Neural cell (in vitro differentiated cells): Measurements from ENCODE around the gene LIMS2. TPM values are rescaled to one million over a fixed set of nuclear protein-coding genes. Genes with fewer than 3 reads are reported as not detected.

Experiments used
- H2AFZ ChIP-seq: fragments of 200-600, 300-800 bp; sonication (generic), shearing (Covaris generic); 2 replicates; pipeline ENCODE4 v1.6.0; 2014; ENCODE audit warnings: low read depth, mild to moderate bottlenecking, antibody characterized with exemption, low read length, moderate library complexity
- H3F3A ChIP-seq: fragments of 200-600 bp; shearing (Covaris generic); 2 replicates; pipeline ENCODE4 v1.6.1; 2016; ENCODE audit warnings: mild to moderate bottlenecking, moderate library complexity, mixed read lengths, antibody characterized with exemption, low read length; ENCODE audit not compliant: insufficient read depth, poor library complexity, severe bottlenecking
- H3K27ac ChIP-seq: fragments of 200-600, 300-800 bp; sonication (generic), shearing (Covaris generic); 2 replicates; pipeline ENCODE4 v1.5.1; 2014; ENCODE audit warnings: mild to moderate bottlenecking, low read length, moderate library complexity
- H3K27me3 ChIP-seq: fragments of 300-800, 200-600 bp; sonication (generic), shearing (Covaris generic); 2 replicates; pipeline ENCODE4 v1.6.0; 2014; ENCODE audit warnings: mild to moderate bottlenecking, low read depth, low read length, moderate library complexity; ENCODE audit not compliant: insufficient read depth
- H3K36me3 ChIP-seq: fragments of 300-800, 200-600 bp; sonication (generic), shearing (Covaris generic); 2 replicates; pipeline ENCODE4 v1.5.1; 2014; ENCODE audit warnings: mild to moderate bottlenecking, antibody characterized with exemption, low read length, moderate library complexity; ENCODE audit not compliant: insufficient read depth
- H3K4me2 ChIP-seq: fragments of 300-800, 200-600 bp; sonication (generic), shearing (Covaris generic); 2 replicates; pipeline ENCODE4 v1.6.0; 2014; ENCODE audit warnings: mild to moderate bottlenecking, low read length
- H3K4me3 ChIP-seq: fragments of 300-800, 200-600 bp; sonication (generic), shearing (Covaris generic); 2 replicates; pipeline ENCODE4 v1.5.1; 2014; ENCODE audit warnings: mild to moderate bottlenecking, low read length, moderate library complexity
- H3K79me2 ChIP-seq: fragments of 200-600 bp; shearing (Covaris generic); replicated peaks from 2 replicates; pipeline ENCODE4 v1.6.0; 2014; ENCODE audit warnings: mild to moderate bottlenecking, low read length, moderate library complexity; ENCODE audit not compliant: insufficient read depth
- H3K9ac ChIP-seq: fragments of 300-800, 200-600 bp; sonication (generic), shearing (Covaris generic); 2 replicates; pipeline ENCODE4 v1.6.1; 2016; ENCODE audit warnings: mild to moderate bottlenecking, low read length, mixed read lengths
- H3K9me2 ChIP-seq: fragments of 200-600 bp; shearing (Covaris generic); 2 replicates; pipeline ENCODE4 v1.6.1; 2016; ENCODE audit warnings: mild to moderate bottlenecking, low read length, mixed read lengths; ENCODE audit not compliant: insufficient read depth
- H3K9me3 ChIP-seq: fragments of 200-600, 300-800 bp; sonication (generic), shearing (Covaris generic); 2 replicates; pipeline ENCODE4 v1.6.1; 2016; ENCODE audit warnings: mild to moderate bottlenecking, mixed run types, low read length, moderate library complexity, mixed read lengths
- H4K20me1 ChIP-seq: fragments of 200-600 bp; shearing (Covaris generic); 2 replicates; pipeline ENCODE4 v1.6.1; 2016; ENCODE audit warnings: mild to moderate bottlenecking, mixed run types; ENCODE audit not compliant: insufficient read depth
- EP300 ChIP-seq: fragments of 450-650 bp; conservative IDR thresholded peaks from 2 replicates; pipeline ENCODE4 v1.6.1; 2014; ENCODE audit warnings: antibody characterized with exemption, mild to moderate bottlenecking, moderate library complexity; ENCODE audit not compliant: poor library complexity, severe bottlenecking
- EZH2 ChIP-seq: fragments of 200-600, 300-800 bp; shearing (Covaris generic), sonication (generic); IDR thresholded peaks from 2 replicates; pipeline ENCODE4 v1.6.1; 2014; ENCODE audit warnings: antibody characterized with exemption, low read length, borderline replicate concordance, mild to moderate bottlenecking; ENCODE audit not compliant: insufficient read depth, poor library complexity, severe bottlenecking
- MXI1 ChIP-seq: fragments of 450-650 bp; conservative IDR thresholded peaks from 2 replicates; pipeline ENCODE4 v1.6.1; 2014; ENCODE audit warnings: antibody characterized with exemption, mild to moderate bottlenecking; ENCODE audit not compliant: poor library complexity, severe bottlenecking
- POLR2AphosphoS5 ChIP-seq: IDR thresholded peaks from 2 replicates; pipeline ENCODE4 v1.6.1; 2012
- RAD21 ChIP-seq: fragments of 450-650 bp; conservative IDR thresholded peaks from 2 replicates; pipeline ENCODE4 v1.6.1; 2014; ENCODE audit warnings: antibody characterized with exemption, mild to moderate bottlenecking, moderate library complexity
- REST ChIP-seq: IDR thresholded peaks from 2 replicates; pipeline ENCODE4 v1.6.1; 2012; ENCODE audit warnings: borderline replicate concordance
- SMC3 ChIP-seq: fragments of 450-650 bp; conservative IDR thresholded peaks from 2 replicates; pipeline ENCODE4 v1.6.1; 2014; ENCODE audit warnings: antibody characterized with exemption, mild to moderate bottlenecking, moderate library complexity; ENCODE audit not compliant: poor library complexity
- TAF1 ChIP-seq: IDR thresholded peaks from 2 replicates; pipeline ENCODE4 v1.6.1; 2012; ENCODE audit warnings: low read depth
- polyA plus RNA-seq: library from polyadenylated mRNA; depleted of rRNA; stranded (reverse); fragments of >200 nt; gene quantifications from 2 replicates; pipeline ENCODE4 v1.2.3, GENCODE V29; 2014
- TF ChIP-seq, protein P1 (sequence below): fragments of 450-650 bp; IDR thresholded peaks from 2 replicates; pipeline ENCODE4 v1.5.1; 2014; ENCODE audit warnings: antibody characterized with exemption, mild to moderate bottlenecking, moderate library complexity; ENCODE audit not compliant: poor library complexity, severe bottlenecking

LIMS2 gene
- polyA plus RNA-seq, 1 donor from 2014 or later = not detected

DNA sequence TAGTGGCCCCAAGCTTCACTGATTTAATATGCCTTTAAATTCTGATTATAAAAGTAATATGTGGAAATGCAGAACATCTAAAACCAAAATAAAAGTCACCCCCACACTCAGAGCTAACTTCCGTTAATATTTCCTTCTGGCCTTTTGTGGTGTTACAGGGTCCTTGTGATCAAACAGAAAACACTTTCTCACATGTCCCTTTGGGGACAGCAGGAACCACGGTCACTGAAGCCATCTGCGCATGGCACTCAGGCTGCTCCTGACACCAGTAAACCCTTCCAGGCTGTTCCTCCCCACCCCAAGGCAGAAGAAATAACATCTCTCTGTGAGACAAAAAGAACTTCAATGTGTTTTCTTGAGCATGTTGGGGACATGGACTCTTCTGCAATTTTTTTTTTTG, 54.5 kb downstream of the LIMS2 start:
- no peak overlapping the region for H3K9ac ChIP-seq
- H3K27me3 ChIP-seq = no peaks in the 10 kb centered on the region
- H2AFZ ChIP-seq = no peak overlapping the region
- no peaks in the 10 kb centered on the region for H3F3A ChIP-seq
- H4K20me1 ChIP-seq = no peaks in the 10 kb centered on the region
- H3K4me2 ChIP-seq = no peak overlapping the region
- no peaks in the 10 kb centered on the region for H3K36me3 ChIP-seq
- TF ChIP-seq RAD21 = no peak
- TF ChIP-seq EP300 = no peak
- TF ChIP-seq REST = no peak
- TF ChIP-seq MXI1 = no peak
- no peaks in the 10 kb centered on the region for H3K79me2 ChIP-seq
- no peak overlapping the region for H3K27ac ChIP-seq
- H3K4me3 ChIP-seq = no peak overlapping the region
- no peaks in the 10 kb centered on the region for H3K9me2 ChIP-seq
- no peaks in the 10 kb centered on the region for H3K9me3 ChIP-seq

DNA sequence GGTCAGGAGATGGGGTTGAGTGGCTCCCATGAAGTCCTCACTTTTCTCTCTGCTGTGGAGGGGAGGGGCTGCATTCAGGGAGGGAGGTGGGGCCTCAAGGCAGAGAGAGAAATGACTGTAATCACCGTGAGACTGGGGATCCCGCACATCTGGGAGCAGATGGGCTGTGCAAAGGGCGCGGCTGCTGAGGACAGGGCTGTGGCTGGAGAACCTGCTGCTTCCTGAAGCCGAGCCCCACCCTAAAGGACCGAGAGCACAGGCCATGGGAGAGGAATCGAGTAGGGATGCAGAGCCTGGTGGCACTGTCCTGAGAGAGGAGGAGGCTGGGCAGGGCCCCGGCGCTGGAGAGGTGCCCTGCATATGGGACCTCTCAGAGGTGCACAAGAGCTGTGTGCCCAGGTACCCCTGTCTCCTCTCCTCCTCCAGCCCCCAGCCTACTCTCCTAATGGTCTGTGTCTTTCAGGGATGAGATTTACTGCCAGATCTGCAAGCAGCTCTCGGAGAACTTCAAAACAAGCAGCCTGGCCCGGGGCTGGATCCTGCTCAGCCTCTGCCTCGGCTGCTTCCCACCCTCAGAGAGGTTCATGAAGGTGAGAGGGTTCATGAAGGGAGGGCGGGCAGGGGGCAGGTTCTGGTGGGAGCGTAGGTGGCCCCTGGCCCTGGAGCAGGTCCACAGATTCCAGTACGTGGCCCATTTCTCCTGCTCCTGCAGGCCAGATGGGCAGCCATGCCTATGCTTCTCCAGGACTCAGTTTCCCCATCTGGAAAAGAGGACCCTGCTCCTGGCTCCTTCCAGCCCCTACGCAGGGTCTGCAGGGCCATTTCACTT, 55.2 kb downstream of the LIMS2 start:
- Histone ChIP-seq H3K27me3 (no peaks in the 10 kb centered on the region), H3F3A (no peaks in the 10 kb centered on the region), H3K36me3 (no peaks in the 10 kb centered on the region), H4K20me1 (no peaks in the 10 kb centered on the region), H3K9me3 (no peaks in the 10 kb centered on the region), H2AFZ (no peak overlapping the region), H3K27ac (no peak overlapping the region), H3K79me2 (no peaks in the 10 kb centered on the region), H3K4me2 (no peak overlapping the region), H3K9me2 (no peaks in the 10 kb centered on the region), H3K9ac (no peak overlapping the region), H3K4me3 (no peak overlapping the region)
- TF ChIP-seq POLR2AphosphoS5 (no peak), SMC3 (no peak), REST (no peak), RAD21 (no peak), MXI1 (no peak), EZH2 (no peak), EP300 (no peak), TAF1 (no peak)
- TF ChIP-seq, protein P1, sequence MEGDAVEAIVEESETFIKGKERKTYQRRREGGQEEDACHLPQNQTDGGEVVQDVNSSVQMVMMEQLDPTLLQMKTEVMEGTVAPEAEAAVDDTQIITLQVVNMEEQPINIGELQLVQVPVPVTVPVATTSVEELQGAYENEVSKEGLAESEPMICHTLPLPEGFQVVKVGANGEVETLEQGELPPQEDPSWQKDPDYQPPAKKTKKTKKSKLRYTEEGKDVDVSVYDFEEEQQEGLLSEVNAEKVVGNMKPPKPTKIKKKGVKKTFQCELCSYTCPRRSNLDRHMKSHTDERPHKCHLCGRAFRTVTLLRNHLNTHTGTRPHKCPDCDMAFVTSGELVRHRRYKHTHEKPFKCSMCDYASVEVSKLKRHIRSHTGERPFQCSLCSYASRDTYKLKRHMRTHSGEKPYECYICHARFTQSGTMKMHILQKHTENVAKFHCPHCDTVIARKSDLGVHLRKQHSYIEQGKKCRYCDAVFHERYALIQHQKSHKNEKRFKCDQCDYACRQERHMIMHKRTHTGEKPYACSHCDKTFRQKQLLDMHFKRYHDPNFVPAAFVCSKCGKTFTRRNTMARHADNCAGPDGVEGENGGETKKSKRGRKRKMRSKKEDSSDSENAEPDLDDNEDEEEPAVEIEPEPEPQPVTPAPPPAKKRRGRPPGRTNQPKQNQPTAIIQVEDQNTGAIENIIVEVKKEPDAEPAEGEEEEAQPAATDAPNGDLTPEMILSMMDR = no peak
